Esophagus squamous epithelium (tissue), 4 donors: ENCODE data around the gene APLF.

Experiments
- CTCF ChIP-seq, 6 experiments: fragments of 450-650 bp in 4 of 6; fragments of 200-600 bp in 2 of 6; sonication (generic) in 2 of 6; IDR thresholded peaks; one replicate each; pipeline ENCODE4 v1.5.1; 2016 to 2019; ENCODE audit warnings: antibody characterized with exemption in 6 of 6, mild to moderate bottlenecking in 4 of 6, moderate library complexity in 4 of 6
- POLR2A ChIP-seq, 4 donors: fragments of 450-650 bp; IDR thresholded peaks; one replicate each; pipeline ENCODE4 v1.6.1; 2017; ENCODE audit warnings: antibody characterized with exemption in 4 of 4, mild to moderate bottlenecking in 4 of 4, moderate library complexity in 3 of 4

- no peak for TF ChIP-seq CTCF (IDR thresholded peaks at IDR 0.05)
- no peak for TF ChIP-seq POLR2A (IDR thresholded peaks at IDR 0.05)
Observed at GRCh38 chr2:68464651-68465050, 2.7 kb upstream of the APLF start.
